WTC11 (cell line): ENCODE results near the gene AHSG. TPM values are rescaled to one million over a fixed set of nuclear protein-coding genes. Genes with fewer than 3 reads are reported as not detected.

Experiments
- ATAC-seq: fragments of 200-7000 bp; cut with Tn5 transposase; 2 replicates; pipeline ENCODE4 v1.10.0; 2021; ENCODE audit warnings: mild to moderate bottlenecking, moderate library complexity
- CTCF ChIA-PET: fragments of 300-600 bp; sonication (Branson Sonifier 250); formaldehyde crosslinking; loops from one replicate; lab custom pipeline; 2021; ENCODE audit warnings: antibody characterized with exemption; lab: Charles Lee
- POLR2A ChIA-PET: fragments of 350-600 bp; sonication (Branson Sonifier 250); formaldehyde crosslinking; loops from one replicate; lab custom pipeline; 2021; ENCODE audit warnings: antibody characterized with exemption; lab: Charles Lee
- DNase-seq: peaks from one replicate; pipeline ENCODE4 v3.0.0; 2021; ENCODE audit warnings: low spot score
- H3K27ac Mint-ChIP-seq: 2 replicates; pipeline ENCODE4 v1.8.0; 2021; ENCODE audit warnings: mixed read lengths
- H3K27me3 Mint-ChIP-seq: 2 replicates; pipeline ENCODE4 v1.8.0; 2021; ENCODE audit warnings: low read depth, mild to moderate bottlenecking, moderate library complexity, mixed read lengths
- H3K36me3 Mint-ChIP-seq: 2 replicates; pipeline ENCODE4 v1.8.0; 2021; ENCODE audit warnings: mixed read lengths
- H3K4me1 Mint-ChIP-seq: 2 replicates; pipeline ENCODE4 v1.8.0; 2022; ENCODE audit warnings: mixed read lengths
- H3K4me3 Mint-ChIP-seq: 2 replicates; pipeline ENCODE4 v1.8.0; 2021; ENCODE audit warnings: mild to moderate bottlenecking, moderate library complexity, mixed read lengths
- H3K9me3 Mint-ChIP-seq: 2 replicates; pipeline ENCODE4 v1.8.0; 2021; ENCODE audit warnings: mixed read lengths
- CBFB ChIP-seq: sonication (generic); formaldehyde crosslinking; IDR thresholded peaks from 2 replicates; pipeline ENCODE4 v1.8.1; 2022; ENCODE audit warnings: mild to moderate bottlenecking, low read depth, missing genetic modification reagents
- CREB1 ChIP-seq: sonication (generic); formaldehyde crosslinking; IDR thresholded peaks from 2 replicates; pipeline ENCODE4 v1.8.0; 2023; ENCODE audit warnings: mild to moderate bottlenecking, missing genetic modification reagents
- E2F5 ChIP-seq: sonication (generic); formaldehyde crosslinking; IDR thresholded peaks from 2 replicates; pipeline ENCODE4 v1.8.1; 2022; ENCODE audit warnings: mild to moderate bottlenecking, moderate library complexity, missing genetic modification reagents
- ELF4 ChIP-seq: sonication (generic); formaldehyde crosslinking; IDR thresholded peaks from 2 replicates; pipeline ENCODE4 v1.8.1; 2022; ENCODE audit warnings: low read depth, mild to moderate bottlenecking, moderate library complexity, missing genetic modification reagents
- FOXK1 ChIP-seq: sonication (generic); formaldehyde crosslinking; IDR thresholded peaks from 2 replicates; pipeline ENCODE4 v1.8.0; 2022; ENCODE audit warnings: mild to moderate bottlenecking, moderate library complexity, missing genetic modification reagents
- GRHL2 ChIP-seq: fragments of 250-450 bp; sonication (Bioruptor Pico); IDR thresholded peaks from 2 replicates; pipeline ENCODE4 v1.8.0; 2022; ENCODE audit warnings: mild to moderate bottlenecking, moderate library complexity; ENCODE audit not compliant: insufficient replicate concordance, severe bottlenecking
- IRF2 ChIP-seq: sonication (generic); formaldehyde crosslinking; IDR thresholded peaks from 2 replicates; pipeline ENCODE4 v1.8.0; 2022; ENCODE audit warnings: low read depth, missing genetic modification reagents, borderline replicate concordance
- JUN ChIP-seq: sonication (generic); formaldehyde crosslinking; IDR thresholded peaks from 2 replicates; pipeline ENCODE4 v1.8.0; 2023; ENCODE audit warnings: mild to moderate bottlenecking, missing genetic modification reagents
- MYBL2 ChIP-seq: sonication (generic); formaldehyde crosslinking; IDR thresholded peaks from 2 replicates; pipeline ENCODE4 v1.8.1; 2023; ENCODE audit warnings: mild to moderate bottlenecking, moderate library complexity, missing genetic modification reagents
- NFYB ChIP-seq: sonication (generic); formaldehyde crosslinking; conservative IDR thresholded peaks from 2 replicates; pipeline ENCODE4 v1.8.0; 2022; ENCODE audit warnings: low read depth, missing genetic modification reagents
- PRRX2 ChIP-seq: fragments of 250-450 bp; sonication (Bioruptor Pico); IDR thresholded peaks from 2 replicates; pipeline ENCODE4 v1.8.0; 2021; ENCODE audit warnings: mild to moderate bottlenecking
- RELA ChIP-seq: sonication (generic); formaldehyde crosslinking; IDR thresholded peaks from 2 replicates; pipeline ENCODE4 v1.8.1; 2022; ENCODE audit warnings: missing genetic modification reagents, mild to moderate bottlenecking, borderline replicate concordance
- TEAD1 ChIP-seq: sonication (generic); formaldehyde crosslinking; IDR thresholded peaks from 2 replicates; pipeline ENCODE4 v1.8.0; 2022; ENCODE audit warnings: mild to moderate bottlenecking, missing genetic modification reagents
- ZNF121 ChIP-seq: sonication (generic); formaldehyde crosslinking; IDR thresholded peaks from 2 replicates; pipeline ENCODE4 v1.8.0; 2023; ENCODE audit warnings: missing genetic modification reagents
- ZNF219 ChIP-seq: sonication (generic); formaldehyde crosslinking; IDR thresholded peaks from 2 replicates; pipeline ENCODE4 v1.8.0; 2023; ENCODE audit warnings: missing genetic modification reagents, mild to moderate bottlenecking, borderline replicate concordance
- ZNF671 ChIP-seq: fragments of 250-450 bp; sonication (Bioruptor Pico); IDR thresholded peaks from 2 replicates; pipeline ENCODE4 v1.8.0; 2021; ENCODE audit warnings: mild to moderate bottlenecking
- total RNA-seq: library from RNA; stranded (reverse); gene quantifications from 3 replicates; pipeline ENCODE4 v1.2.3, GENCODE V29; 2021
- TF ChIP-seq, protein P1 (sequence below): sonication (generic); formaldehyde crosslinking; IDR thresholded peaks from 2 replicates; pipeline ENCODE4 v1.8.1; 2022; ENCODE audit warnings: low read depth, mild to moderate bottlenecking, moderate library complexity, missing genetic modification reagents, borderline replicate concordance
- TF ChIP-seq, protein P2 (sequence below): fragments of 250-450 bp; sonication (Bioruptor Pico); IDR thresholded peaks from 2 replicates; pipeline ENCODE4 v2.1.2; 2022; ENCODE audit warnings: mild to moderate bottlenecking, moderate library complexity
- TF ChIP-seq, protein P3 (sequence below): sonication (generic); formaldehyde crosslinking; IDR thresholded peaks from 2 replicates; pipeline ENCODE4 v1.8.1; 2023; ENCODE audit warnings: mild to moderate bottlenecking, missing genetic modification reagents, moderate library complexity
- TF ChIP-seq, protein P4 (sequence below): sonication (generic); formaldehyde crosslinking; IDR thresholded peaks from 2 replicates; pipeline ENCODE4 v1.8.0; 2022; ENCODE audit warnings: mild to moderate bottlenecking, missing genetic modification reagents

The AHSG gene
- total RNA-seq, 1 experiment from 2014 or later: 1.9 TPM

- H3K9me3 Mint-ChIP-seq: peaks cover 5% of the 10 kb centered on the region
- H3K4me1 Mint-ChIP-seq: peaks cover 17% of the 10 kb centered on the region
- H3K36me3 Mint-ChIP-seq: no peaks in the 10 kb centered on the region
- peaks cover 7% of the 10 kb centered on the region for H3K27me3 Mint-ChIP-seq
- DNase-seq: no peak
- no peak for ATAC-seq
- no peak for TF ChIP-seq JUN
- no peak for TF ChIP-seq ELF4 (CRISPR knock-in tag)
- no peak for TF ChIP-seq ZNF121 (CRISPR knock-in tag)
- TF ChIP-seq PRRX2 (CRISPR knock-in tag): no peak
- no peak for TF ChIP-seq GRHL2
- no peak for TF ChIP-seq ZNF671 (CRISPR knock-in tag)
- TF ChIP-seq, protein P1, sequence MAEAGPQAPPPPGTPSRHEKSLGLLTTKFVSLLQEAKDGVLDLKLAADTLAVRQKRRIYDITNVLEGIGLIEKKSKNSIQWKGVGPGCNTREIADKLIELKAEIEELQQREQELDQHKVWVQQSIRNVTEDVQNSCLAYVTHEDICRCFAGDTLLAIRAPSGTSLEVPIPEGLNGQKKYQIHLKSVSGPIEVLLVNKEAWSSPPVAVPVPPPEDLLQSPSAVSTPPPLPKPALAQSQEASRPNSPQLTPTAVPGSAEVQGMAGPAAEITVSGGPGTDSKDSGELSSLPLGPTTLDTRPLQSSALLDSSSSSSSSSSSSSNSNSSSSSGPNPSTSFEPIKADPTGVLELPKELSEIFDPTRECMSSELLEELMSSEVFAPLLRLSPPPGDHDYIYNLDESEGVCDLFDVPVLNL: no peak
- TF ChIP-seq, protein P2, sequence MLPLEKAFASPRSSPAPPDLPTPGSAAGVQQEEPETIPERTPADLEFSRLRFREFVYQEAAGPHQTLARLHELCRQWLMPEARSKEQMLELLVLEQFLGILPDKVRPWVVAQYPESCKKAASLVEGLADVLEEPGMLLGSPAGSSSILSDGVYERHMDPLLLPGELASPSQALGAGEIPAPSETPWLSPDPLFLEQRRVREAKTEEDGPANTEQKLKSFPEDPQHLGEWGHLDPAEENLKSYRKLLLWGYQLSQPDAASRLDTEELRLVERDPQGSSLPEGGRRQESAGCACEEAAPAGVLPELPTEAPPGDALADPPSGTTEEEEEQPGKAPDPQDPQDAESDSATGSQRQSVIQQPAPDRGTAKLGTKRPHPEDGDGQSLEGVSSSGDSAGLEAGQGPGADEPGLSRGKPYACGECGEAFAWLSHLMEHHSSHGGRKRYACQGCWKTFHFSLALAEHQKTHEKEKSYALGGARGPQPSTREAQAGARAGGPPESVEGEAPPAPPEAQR (CRISPR knock-in tag): no peak
- no peak for TF ChIP-seq CREB1
- TF ChIP-seq NFYB (CRISPR knock-in tag): no peak
- no peak for TF ChIP-seq RELA (CRISPR knock-in tag)
- H3K27ac Mint-ChIP-seq: no peak overlapping the region
- POLR2A ChIA-PET: no interaction called here
- CTCF ChIA-PET: no interaction called here
- H3K4me3 Mint-ChIP-seq: no peak overlapping the region
Observed at GRCh38 chr3:186637686-186638085, 24.8 kb downstream of the AHSG start.

GRCh38 chr3:186638259-186638658, 25.4 kb downstream of the AHSG start:
- Mint-ChIP-seq H3K4me1 (peaks cover 23% of the 10 kb centered on the region), H3K9me3 (peaks cover 5% of the 10 kb centered on the region), H3K4me3 (no peak overlapping the region), H3K27ac (no peak overlapping the region), H3K27me3 (peaks cover 11% of the 10 kb centered on the region), H3K36me3 (no peaks in the 10 kb centered on the region)
- TF ChIP-seq TEAD1 (CRISPR knock-in tag) (no peak), ZNF219 (CRISPR knock-in tag) (no peak), CBFB (CRISPR knock-in tag) (no peak), IRF2 (CRISPR knock-in tag) (no peak), FOXK1 (no peak), MYBL2 (no peak)
- TF ChIP-seq, protein P3, sequence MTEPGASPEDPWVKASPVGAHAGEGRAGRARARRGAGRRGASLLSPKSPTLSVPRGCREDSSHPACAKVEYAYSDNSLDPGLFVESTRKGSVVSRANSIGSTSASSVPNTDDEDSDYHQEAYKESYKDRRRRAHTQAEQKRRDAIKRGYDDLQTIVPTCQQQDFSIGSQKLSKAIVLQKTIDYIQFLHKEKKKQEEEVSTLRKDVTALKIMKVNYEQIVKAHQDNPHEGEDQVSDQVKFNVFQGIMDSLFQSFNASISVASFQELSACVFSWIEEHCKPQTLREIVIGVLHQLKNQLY (CRISPR knock-in tag): no peak
- ATAC-seq (no peak), DNase-seq (no peak)
- POLR2A ChIA-PET: no interaction called here
- CTCF ChIA-PET: no interaction called here

- DNase-seq: no peak
Observed at GRCh38 chr3:186639778-186640472, 27.1 kb downstream of the AHSG start, which contains the start of gene FETUB. TSS of gene FETUB (plus strand) at chr3:186640399. CDS start at chr3:186640461, 62 bp downstream.

More at GRCh38 chr3:186639778-186640472, 27.1 kb downstream of the AHSG start, which contains the start of gene FETUB:
- H3K27ac Mint-ChIP-seq: no peak within 1 kb of the TSS
- CTCF ChIA-PET: interaction anchor here (1.0 to 1.2 kb wide), 2 partner anchors 22 to 25 kb away, joined by 4 to 6 read pairs; no protein-coding TSS in a partner anchor
- no peak for TF ChIP-seq E2F5 (CRISPR knock-in tag)
- TF ChIP-seq, protein P4, sequence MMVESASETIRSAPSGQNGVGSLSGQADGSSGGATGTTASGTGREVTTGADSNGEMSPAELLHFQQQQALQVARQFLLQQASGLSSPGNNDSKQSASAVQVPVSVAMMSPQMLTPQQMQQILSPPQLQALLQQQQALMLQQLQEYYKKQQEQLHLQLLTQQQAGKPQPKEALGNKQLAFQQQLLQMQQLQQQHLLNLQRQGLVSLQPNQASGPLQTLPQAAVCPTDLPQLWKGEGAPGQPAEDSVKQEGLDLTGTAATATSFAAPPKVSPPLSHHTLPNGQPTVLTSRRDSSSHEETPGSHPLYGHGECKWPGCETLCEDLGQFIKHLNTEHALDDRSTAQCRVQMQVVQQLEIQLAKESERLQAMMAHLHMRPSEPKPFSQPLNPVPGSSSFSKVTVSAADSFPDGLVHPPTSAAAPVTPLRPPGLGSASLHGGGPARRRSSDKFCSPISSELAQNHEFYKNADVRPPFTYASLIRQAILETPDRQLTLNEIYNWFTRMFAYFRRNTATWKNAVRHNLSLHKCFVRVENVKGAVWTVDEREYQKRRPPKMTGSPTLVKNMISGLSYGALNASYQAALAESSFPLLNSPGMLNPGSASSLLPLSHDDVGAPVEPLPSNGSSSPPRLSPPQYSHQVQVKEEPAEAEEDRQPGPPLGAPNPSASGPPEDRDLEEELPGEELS: no peak
- POLR2A ChIA-PET: no interaction called here
- H3K36me3 Mint-ChIP-seq: no peaks in the 10 kb centered on the region
- no peak for ATAC-seq
- H3K4me3 Mint-ChIP-seq: no peak within 1 kb of the TSS
- H3K4me1 Mint-ChIP-seq: peaks cover 34% of the 10 kb centered on the region
- H3K9me3 Mint-ChIP-seq: peaks cover 5% of the 10 kb centered on the region
- H3K27me3 Mint-ChIP-seq: peaks cover 11% of the 10 kb centered on the region
